H54 (cell line): Measurements from ENCODE around the gene PHGDH.

Experiments used
- DNase-seq: peaks from one replicate; pipeline ENCODE4 v3.0.0; 2011; ENCODE audit warnings: low spot score, mixed read lengths; ENCODE audit not compliant: insufficient read length
- FAIRE-seq: peaks from 3 replicates; lab custom pipeline; 2011; peaks lifted over from hg19 to GRCh38; lab: Jason Lieb, UNC
- POLR2A ChIP-seq: IDR thresholded peaks from 2 replicates; pipeline ENCODE4 v1.6.1; 2011; ENCODE audit warnings: low read depth, mild to moderate bottlenecking, low read length

PHGDH gene

GRCh38 chr1:119787776-119788175, 76.0 kb downstream of the PHGDH start:
- no peak for FAIRE-seq
- DNase-seq: no peak
- TF ChIP-seq POLR2A: no peak

DNA sequence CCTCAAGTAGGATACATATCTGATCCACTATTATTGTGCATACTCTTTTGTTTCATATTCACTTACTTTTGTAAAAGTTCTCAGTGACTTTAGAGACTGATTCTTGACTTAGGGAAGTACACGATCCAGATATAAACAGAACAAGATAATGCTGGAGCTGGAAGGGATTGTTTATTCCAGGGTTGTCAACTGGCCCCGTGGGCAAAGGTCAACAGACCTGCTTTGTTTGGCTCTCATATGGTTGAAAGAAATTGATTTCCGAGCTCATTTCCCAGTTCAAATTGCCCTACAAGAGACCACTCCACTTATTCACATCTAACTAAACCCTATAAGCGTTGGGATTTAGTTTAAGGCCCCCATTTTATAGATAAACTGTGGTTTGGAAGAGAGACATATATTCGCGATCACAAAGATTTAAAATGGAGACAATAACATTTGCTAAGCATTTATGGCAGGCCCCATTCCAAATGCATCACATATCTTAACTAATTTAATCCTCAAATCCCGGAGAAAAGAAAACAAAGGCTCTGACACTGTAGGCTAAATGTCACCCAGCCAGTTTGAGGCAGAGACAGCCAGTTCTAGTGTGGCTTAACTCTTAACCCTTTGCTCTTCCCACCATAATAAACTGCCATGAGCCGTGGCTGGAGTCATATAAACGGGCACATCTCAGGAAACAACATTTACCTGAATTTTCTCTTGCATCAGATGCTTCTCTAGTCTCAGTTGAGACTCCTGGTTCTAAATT, 78.9 kb downstream of the PHGDH start:
- FAIRE-seq (no peak), DNase-seq (no peak)
- no peak for TF ChIP-seq POLR2A

DNA sequence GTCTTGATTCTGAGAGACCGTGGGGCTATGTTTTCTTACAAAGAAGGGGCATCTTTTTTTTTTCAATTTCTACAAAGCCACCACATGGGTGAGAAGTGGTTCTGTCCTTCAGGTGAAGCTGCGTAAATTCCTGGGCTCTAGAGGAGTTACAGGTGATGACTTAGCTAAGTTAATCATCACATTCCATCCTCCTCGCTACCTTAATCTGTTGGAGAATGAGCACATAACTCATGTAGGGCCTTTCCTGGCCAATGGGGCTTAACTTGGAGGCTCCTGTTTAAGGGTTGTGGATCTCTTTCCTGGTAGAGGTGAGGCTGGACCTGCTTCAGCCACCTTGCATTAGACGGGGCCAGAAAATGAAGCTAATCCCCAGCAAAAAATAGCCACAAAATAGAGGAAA, 79.6 kb downstream of the PHGDH start:
- FAIRE-seq: no peak
- no peak for DNase-seq
- TF ChIP-seq POLR2A: no peak
